NCI-H2029 (cell line): ENCODE data around the gene TOMM20L.

Experiments used
- DNase-seq: peaks from one replicate; lab custom pipeline; 2025; lab: John Stamatoyannopoulos, UW

TOMM20L gene

DNA sequence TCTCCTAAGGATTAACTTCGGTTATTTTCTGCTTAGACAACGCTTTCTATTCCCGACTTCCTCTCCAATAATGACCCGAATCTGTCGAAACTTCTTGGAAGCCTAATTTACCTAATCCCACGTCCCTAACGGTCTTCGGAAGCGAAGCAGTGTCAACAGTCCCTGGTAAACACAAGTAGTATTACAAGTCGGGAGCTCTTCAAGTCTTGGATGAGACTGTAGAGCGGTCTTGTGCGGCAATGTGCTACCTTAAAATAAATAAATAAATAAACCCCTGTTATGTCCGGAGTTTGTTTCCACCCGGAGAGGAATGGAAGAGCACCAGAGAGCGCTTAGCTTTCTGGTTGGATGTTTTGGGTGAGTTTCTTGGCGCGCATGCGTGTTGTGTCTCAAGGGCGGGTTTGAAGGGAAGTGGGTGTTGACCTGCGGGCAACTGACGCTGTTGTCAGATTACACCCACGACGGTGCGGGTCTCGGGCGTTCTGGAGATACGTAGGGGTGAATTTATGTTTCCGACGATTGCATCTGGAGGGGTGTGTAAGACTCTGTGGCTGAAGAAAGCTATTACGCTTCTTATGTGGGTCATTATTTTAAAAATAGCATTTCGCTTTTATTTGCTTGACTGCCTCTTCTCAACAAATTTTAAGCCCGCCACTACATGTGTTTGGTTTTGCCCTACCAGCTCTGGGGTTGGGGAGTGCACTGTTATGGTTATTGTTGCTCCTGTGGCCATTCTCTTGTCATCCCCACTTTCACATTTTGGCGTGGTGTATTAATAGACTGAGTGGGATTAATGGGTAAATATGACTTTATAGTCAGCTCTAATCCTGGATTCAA lies 31.8 kb downstream of the TOMM20L start, which contains the start of the genes KIAA0586 and TIMM9:
TSS of gene KIAA0586 (plus strand) at position 439 of the 837 bp plus-strand sequence. CDS start 546 bp downstream, outside the sequence.
TSS of gene TIMM9 (minus strand) at position 251 of the 837 bp plus-strand sequence. CDS start 15,586 bp downstream, outside the sequence.
- peak; percentile 99 for DNase-seq

GRCh38 chr14:58428118-58428683 lies 32.5 kb downstream of the TOMM20L start:
- peak; percentile 50 for DNase-seq

DNA sequence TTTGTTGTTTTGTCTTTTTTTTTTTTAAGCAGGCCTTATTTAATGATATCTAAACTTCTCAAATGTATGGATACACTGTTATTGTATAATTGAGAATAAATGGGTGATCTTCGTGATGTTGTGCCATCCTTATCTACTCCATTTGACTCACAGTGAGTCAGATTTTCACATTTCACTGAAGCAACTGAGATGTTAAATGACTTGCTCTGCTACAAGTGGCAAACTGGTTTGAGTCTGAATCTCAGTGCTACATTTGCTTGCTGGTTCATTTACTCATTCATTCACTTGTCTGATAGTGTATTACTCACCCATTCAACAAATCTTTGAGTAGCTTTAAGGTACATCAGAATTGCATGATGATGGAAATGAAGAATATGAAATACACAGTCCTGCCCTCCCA lies 34.4 kb downstream of the TOMM20L start:
- DNase-seq, result no peak

DNA sequence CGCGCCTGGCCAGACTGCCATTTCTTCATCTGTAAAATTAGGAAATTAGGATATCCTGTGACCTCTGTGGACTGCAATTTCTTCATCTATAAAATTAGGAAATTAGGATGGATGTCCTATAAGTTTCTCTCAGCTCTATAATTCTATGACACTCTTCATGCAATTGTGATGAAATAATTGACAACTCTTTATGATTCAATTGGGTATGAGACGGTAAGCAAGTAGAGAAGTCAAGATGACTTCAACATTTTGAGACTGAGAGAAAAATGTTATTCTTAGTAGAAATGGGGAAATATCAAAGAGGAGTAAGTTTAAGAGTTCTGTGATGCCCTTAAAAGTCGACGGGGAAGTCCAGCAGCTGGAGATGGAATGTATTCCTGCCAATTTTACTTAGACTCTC lies 43.7 kb downstream of the TOMM20L start:
- DNase-seq, result no peak

DNA sequence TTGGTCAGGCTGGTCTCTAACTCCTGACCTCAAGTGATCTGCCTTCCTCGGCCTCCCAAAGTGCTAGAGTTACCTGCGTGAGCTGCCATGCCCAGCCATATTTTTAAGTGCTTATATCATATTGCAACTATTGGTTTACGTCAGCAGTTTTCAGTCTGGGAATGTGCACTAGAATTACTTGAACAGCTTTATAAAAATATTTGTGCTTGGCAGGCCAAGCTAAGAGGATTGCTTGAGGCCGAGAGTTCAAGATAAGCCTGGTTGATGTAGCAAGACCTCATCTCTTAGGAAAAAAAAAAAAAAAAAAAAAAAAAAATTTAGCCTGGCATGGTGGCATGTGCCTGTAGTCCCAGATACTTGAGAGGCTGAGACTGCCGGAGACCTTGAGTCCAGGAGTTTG lies 48.9 kb downstream of the TOMM20L start:
- no peak for DNase-seq

GRCh38 chr14:58455593-58456265 lies 60.0 kb downstream of the TOMM20L start:
- DNase-seq, result no peak
